ENCODE results near the gene SEC22A. TPM values are rescaled to one million over a fixed set of nuclear protein-coding genes. Genes with fewer than 3 reads are reported as not detected.

SEC22A gene
- total RNA-seq, 1 donor from 2014 or later = 20.5 TPM

GRCh38 chr3:123302961-123303360, 101.2 kb downstream of the SEC22A start:
- no peak for DNase-seq (ENCODE audit: low spot score)

GRCh38 chr3:123303976-123304560, 102.3 kb downstream of the SEC22A start:
- no peak for DNase-seq (ENCODE audit: low spot score)

GRCh38 chr3:123305192-123305591, 103.4 kb downstream of the SEC22A start:
- DNase-seq (ENCODE audit: low spot score) = no peak

- no peak for DNase-seq (ENCODE audit: low spot score)
Measured at GRCh38 chr3:123307064-123307463, 105.3 kb downstream of the SEC22A start.

GRCh38 chr3:123310186-123310585, 108.4 kb downstream of the SEC22A start:
- DNase-seq (ENCODE audit: low spot score) = no peak

GRCh38 chr3:123310741-123311140, 109.0 kb downstream of the SEC22A start:
- no peak for DNase-seq (ENCODE audit: low spot score)

GRCh38 chr3:123311201-123311600, 109.5 kb downstream of the SEC22A start:
- DNase-seq (ENCODE audit: low spot score) = no peak

- peak; percentile 19 for DNase-seq (ENCODE audit: low spot score)
Measured at GRCh38 chr3:123312331-123313265, 110.9 kb downstream of the SEC22A start.

- no peak for DNase-seq (ENCODE audit: low spot score)
Measured at GRCh38 chr3:123313889-123314288, 112.1 kb downstream of the SEC22A start.

- no peak for DNase-seq (ENCODE audit: low spot score)
Measured at GRCh38 chr3:123314359-123315270, 112.9 kb downstream of the SEC22A start.

GRCh38 chr3:123315271-123315595, 113.5 kb downstream of the SEC22A start:
- DNase-seq (ENCODE audit: low spot score) = no peak

- no peak for DNase-seq (ENCODE audit: low spot score)
Measured at GRCh38 chr3:123317716-123318115, 116.0 kb downstream of the SEC22A start.

GRCh38 chr3:123318374-123318773, 116.6 kb downstream of the SEC22A start:
- DNase-seq (ENCODE audit: low spot score) = no peak

GRCh38 chr3:123319760-123320159, 118.0 kb downstream of the SEC22A start:
- DNase-seq (ENCODE audit: low spot score) = no peak

- DNase-seq (ENCODE audit: low spot score) = no peak
Measured at GRCh38 chr3:123320221-123320620, 118.5 kb downstream of the SEC22A start.

- DNase-seq (ENCODE audit: low spot score) = no peak
Measured at GRCh38 chr3:123321806-123322205, 120.1 kb downstream of the SEC22A start.

- DNase-seq (ENCODE audit: low spot score) = no peak
Measured at GRCh38 chr3:123322866-123323265, 121.1 kb downstream of the SEC22A start.

Other genes starting within 250 kb of the SEC22A start
- gene SEMA5B, start 174.2 kb upstream of the SEC22A start, total RNA-seq (ENCODE audit: insufficient read depth, low replicate concordance) = 6.0 TPM
- gene PDIA5, start 134.9 kb upstream of the SEC22A start, total RNA-seq (ENCODE audit: insufficient read depth, low replicate concordance) = 40.4 TPM
- 48.2 TPM for gene ADCY5, start 247.1 kb downstream of the SEC22A start, total RNA-seq (ENCODE audit: insufficient read depth, low replicate concordance)

Measured in umbilical cord (tissue), 2 donors.